GDM1 (cell line): ENCODE measurements around the gene ADCY1.

ENCODE experiments used
- DNase-seq: peaks from one replicate; lab custom pipeline; 2025; lab: John Stamatoyannopoulos, UW

The ADCY1 gene

DNA sequence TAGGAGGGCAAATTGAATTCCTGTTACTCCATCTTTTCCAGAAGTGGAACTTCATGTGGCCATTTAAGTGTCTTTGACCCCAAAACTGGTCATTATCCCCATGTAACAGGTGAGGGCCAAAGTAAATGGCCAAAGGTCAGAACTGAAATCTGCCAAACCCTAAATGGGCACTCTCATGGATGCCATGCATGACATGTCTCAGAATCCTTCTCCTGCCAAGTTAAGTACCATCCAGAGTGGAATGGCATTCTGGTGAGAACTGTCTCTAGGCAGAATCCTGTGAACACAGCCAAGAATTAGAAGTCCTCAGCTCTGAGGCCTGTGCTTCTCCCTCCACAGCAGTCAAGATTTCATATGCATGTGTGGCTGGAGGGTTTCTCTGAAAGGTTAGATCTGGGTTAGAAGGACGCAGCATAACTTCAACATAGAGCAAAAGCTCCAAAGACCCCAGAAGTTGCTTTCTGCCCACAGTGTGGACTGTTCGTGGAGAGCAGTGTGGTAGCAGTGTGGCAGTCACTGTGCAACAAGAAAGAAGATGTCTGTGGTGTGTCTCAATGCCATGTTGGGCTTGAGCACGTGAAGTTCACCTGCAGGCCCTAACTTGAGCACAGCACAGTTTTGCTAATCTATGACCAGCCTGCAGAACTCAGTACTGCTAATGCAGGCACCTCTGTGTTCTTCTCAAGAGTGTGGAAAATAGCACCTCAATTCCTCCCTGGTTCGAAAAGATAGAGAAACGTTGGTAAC, 121.3 kb downstream of the ADCY1 start:
- no peak for DNase-seq

DNA sequence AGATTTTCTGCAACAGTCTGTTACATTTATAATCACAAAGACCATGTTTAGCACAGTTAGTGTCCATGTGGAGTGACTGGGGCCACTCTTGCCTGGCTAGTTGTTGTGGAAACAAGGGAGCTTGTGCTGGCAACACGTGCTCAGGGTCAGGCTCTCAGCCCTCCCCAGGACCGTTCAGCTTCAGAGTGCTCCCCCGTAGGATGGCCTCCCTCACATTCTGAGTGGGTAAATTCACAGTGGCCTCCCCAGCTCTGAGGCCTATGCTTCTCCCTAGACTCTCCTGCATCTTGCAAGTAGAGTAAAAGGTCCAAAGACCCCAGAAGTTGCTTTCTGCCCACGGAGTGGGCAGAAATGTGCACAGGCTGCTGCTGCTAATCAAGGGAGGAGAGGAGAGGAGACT, 122.3 kb downstream of the ADCY1 start:
- DNase-seq = no peak

DNA sequence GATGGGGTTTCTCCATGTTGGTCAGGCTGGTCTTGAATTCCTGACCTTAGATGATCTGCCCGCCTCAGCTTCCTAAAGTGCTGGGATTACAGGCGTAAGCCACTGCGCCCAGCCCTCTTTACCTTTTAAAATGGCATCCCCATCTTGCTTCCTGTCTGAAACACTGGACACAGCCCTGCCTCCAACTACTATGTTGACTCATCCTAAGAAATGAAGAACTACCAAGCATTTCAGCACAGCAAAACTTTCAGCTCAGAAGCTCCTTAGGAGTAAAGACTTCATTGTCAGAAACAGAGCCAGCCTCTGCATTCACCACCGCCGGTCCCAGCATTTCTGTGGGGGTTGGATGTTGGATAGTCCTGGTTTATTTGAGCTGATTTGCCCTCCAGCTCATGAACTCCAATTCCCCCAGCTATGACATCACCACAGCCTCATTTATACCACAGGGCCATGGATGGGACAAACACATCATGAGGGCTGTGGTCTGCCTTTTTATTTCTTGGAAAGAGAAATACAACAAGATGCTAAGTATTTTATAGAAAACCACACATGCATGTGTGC, 123.5 kb downstream of the ADCY1 start:
- no peak for DNase-seq

DNA sequence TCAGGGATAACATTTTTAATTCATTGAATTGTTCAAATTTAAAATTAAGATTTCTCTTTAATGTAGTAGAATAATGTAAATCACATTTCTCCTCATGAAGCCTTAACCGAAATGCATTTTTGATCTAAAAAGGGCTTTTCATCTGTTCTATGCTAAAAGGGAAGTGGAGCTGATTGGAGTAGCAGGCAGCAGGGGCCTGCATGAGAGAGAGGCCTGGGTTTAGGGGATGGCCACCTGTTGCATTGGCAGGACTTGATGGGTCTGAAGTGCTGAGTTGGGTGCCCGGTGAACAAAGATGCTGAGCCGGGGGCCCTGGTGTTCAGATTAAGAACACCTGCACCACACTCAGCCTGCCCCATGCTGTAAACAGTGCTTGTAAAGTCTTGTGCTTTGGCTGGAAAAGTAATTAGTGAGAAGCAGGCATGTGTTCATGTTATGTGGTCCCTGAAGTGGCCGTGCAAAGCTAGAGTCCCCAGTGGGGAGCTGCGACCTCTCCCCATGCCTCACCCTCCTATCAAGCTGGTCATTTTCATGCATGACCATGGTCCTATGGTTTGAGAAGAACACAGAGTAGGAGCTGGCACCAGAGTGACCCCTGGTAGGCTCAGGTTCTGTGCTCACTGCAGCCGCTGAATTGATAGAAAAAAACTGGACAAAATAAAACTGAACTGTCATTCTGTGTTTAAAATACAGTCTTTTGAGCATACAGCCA, 124.3 kb downstream of the ADCY1 start:
- DNase-seq = no peak

DNA sequence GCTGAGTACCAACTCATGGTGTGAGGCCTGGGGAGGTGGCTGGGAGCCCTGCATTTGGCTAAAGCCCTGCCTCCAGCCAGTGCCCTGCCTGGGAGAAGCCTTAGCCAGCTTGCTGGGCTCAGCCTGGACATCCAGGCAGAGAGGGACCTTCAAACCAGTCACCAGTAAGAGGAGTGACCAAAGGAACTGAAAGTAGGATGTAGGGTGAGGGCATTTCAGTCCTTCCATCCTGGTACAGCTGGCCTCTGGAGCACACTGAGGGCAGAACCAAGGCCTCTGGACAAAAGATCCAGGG, 124.8 kb downstream of the ADCY1 start:
- DNase-seq = no peak

DNA sequence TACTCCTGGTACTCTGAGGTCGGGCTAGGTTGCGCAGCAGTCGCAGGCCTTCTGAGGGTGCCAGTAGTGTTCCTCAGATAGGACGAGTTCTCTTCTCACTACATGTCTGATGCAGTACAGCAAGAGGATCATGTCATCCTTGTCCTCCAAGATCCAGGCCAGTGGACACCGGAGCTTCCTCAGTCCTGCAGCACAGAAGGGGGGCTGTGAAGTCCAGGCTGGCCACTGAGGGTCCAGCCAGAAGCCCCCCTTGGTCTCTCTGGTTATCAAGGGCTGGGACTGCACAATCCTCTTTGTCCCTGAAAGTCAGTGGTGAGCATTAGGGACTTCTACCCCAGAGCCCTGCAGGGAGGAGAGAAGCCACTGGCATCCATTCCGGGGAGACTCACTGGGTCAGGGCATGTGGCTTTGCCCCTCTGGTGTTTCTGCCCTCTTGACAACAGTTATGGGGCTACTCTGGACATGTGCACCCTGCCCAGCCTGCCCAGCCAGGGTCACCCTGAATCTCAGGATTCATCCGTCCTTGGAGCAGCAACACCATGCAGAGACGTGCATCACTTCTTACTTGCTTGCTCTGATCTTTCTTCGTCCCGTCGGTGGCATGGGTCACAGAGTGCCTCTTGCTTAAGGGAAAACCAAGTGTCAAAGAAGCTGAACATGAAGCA, 125.7 kb downstream of the ADCY1 start:
- no peak for DNase-seq

DNA sequence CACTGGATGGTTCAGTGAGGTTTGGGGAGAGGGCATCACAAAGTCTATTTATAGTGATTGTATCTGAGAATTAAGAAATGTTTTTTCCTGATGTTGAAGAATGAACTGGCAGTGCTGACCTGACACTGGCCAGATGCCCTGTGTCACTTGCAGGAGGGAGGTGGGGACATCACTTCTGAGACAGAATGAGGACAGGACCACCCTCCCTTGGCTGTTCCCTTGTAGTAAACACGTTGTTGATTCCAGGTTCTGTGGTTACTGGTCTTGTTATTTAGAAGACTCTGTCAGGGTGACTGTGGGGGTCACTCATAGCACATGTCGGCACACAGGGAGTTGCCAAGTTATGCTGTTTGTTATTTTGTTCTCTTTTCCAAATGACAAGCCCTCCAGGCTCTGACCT, 126.4 kb downstream of the ADCY1 start:
- no peak for DNase-seq

DNA sequence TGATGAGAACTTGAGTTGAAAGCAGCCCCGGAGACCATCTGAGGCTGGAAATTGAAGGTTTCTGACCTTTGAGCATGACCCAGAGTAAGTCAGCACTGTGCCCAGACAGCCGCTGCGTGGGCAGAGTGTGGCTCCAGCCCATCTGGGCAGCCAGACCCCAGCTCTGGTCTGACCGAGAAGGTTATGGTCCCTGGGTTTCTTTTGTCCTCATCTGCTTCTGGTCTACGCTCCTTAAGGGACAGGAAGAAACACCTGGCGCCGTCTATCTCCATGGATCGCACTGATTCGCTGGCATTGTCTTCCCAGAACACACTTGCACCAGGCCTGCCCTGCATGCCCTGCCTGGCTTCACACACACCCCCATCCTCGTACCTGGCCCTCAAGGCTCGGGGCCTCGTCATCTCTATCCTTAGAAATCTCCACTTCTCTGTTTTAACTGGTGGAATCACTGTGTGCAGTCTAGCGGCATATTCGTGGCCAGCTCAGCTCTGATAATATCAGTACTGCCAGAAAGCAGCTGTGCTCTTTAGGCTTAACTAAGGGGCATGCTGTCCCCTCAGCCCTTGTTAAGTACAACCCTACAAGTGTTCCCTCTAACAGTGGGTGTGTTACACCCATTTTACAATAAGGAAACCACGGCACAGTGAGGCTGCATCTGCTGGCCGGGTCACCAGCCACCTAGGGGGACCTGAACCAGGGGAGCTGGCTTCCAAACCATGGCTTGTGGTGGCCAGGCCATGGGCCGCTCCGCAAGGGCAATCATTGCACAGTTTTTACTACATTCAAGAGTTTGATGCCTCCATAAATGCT, 127.7 kb downstream of the ADCY1 start:
- DNase-seq = no peak

DNA sequence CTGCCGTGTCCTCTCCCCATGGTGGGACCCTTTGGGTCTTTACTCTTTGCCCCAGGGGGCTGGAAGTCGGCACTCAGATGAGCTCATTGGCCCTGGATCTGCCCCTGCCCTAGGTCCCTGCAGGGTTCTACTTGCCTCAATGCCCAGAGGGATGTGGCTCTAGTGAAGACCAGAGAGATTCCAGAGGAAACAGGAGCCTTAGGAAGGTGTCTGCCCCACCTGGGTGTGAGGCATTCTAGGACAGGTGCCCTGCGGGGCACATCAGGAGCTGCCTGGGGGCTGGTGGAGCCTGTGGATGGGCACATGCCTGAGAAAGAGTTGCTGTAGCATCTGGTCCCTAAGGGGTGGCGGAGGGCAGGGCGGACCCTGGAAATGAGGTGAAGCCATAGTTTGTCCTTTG, 128.6 kb downstream of the ADCY1 start:
- DNase-seq = no peak

DNA sequence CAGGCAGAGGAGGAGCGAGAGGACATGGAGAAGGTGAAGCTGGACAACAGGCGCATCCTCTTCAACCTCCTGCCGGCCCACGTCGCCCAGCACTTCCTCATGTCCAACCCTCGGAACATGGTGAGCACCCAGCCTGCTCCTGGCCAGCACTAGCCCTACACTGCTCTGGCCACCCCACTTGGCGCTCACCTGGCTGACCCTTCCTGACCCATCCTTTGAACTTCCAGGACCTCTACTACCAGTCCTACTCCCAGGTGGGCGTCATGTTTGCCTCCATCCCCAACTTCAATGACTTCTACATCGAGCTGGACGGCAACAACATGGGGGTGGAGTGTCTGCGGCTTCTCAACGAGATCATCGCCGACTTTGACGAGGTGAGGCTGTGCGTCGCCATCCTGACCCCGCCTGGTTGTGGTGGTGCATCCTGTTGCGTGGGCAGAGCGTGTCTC, 129.2 kb downstream of the ADCY1 start:
- DNase-seq = no peak

DNA sequence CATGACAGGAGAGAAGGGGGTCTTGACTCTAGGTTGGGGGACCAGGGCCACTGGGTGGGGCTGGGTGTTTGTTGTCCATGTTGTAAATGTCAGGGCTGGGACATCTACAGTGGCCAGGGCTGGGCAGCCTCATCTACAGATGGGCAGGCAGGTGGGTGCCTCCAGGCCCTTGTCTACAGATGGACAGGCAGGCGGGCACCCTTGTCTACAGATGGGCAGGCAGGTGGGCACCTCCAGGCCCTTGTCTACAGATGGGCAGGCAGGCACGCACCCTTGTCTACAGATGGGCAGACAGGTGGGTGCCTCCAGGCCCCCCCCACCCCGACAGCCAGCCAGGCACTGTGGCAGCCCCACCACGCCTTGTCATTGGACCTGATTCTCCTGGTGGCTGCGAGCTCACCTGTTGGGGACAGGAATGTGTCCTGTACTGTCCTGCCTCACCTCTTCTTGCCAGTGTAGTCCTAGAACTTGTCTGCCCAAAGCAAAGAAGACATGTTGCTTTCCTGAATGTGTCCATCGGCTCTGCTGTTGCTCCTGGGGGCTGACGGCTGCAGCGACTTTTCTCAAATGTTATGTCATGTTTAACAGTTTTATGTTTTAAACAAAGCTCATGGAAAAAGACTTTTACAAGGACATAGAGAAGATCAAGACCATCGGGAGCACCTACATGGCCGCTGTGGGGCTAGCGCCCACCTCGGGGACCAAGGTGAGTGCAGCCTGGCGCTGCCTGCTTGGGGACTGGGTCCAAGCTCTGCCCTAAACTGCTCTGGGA, 129.9 kb downstream of the ADCY1 start:
- DNase-seq = no peak

DNA sequence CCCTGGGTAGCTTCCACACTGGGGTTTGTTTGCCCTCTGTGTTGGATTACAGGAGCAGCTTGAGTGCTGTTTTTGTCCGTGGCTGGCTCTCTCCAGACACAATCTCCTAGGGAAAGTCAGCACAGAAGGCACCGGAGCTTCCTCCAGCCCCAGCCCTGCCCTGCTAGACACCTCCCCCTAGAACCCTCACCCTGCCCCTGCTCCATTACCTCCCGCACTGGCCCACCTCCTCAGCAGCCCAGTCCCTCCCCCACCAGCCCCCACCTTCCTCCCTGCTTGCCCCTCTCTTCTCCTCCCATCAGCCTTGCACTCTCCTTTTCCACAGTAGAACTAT, 130.5 kb downstream of the ADCY1 start:
- no peak for DNase-seq

DNA sequence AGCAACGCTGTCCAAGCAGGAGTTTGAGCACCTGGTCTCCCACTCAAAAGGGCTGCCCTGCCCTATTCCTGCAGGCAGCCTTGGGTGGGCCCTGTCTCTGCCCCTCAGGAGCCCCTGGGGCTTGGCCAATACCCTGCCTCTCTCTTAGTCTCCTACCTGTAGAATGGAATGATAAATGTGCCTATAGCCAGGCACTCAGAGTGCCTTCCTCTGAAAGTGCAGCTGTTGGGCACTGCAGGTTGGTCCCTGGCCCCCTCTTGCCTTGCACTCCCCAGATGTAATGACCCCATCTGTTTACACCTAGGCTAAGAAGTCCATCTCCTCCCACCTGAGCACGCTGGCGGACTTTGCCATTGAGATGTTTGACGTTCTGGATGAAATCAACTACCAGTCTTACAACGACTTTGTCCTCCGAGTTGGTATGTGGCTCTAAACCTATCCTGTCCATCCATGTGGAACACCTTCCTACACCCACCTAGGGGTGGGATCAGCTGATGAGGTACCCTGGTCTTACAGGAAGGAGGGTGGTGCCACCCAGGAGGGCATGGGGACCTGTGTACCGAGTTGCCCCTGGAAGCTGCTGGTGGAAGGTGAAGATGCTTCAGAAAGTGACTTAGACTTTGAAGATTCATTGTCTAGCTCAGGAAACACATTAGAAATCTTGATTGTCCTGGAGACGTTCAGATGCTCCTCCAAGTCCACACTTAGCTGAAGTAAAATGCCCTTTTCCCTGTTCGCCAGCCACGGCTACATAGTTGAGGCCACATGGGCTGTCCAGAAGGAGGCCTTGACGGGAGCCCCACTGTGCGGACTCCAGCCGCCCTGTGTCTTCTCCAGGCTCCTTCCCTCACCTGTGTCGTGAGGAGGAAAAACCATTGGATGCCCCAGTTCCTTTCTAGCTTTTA, 134.1 kb downstream of the ADCY1 start:
- no peak for DNase-seq

DNA sequence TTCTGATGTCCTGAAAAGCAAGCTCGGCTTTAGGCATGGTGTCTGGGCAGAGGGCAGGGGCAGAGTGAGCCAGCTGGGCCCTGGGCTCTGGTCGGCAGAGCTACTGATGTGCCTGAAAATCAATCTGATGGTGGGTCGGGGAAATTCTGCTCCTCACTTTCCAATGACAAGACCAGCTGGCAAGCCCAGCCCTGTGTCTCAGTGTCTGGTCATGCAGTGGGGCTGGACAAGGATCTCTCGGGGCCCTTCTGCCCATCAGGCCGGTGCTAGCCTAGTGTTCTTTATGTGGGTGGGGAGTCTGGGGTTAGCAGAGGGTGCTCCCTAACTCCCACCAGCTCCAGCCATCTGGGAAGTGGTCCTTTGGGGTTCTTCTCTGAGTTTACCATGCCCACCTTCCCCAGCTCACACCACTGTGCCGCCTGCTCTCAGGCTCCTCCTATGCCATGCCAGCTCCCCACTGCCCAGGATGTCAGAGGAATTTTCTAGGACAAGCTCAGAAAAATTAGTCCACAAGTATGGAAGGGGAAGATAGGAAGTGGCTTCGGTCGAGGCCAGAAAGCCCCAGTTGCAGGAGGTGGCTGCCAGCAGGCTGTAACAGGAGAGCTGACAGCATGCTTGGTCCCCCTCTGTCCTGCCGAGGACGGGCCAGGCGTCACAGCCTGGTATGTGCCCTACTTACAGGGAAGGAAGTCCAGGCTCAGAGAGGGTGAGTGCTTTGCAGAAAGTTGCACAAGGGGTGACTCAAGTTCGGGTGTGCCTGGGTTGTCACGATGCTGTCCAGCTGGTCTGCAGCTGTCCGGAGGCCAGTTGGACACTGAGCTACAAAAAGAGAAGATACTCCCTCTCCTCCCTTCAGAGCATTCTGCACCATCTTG, 135.2 kb downstream of the ADCY1 start:
- DNase-seq = no peak

DNA sequence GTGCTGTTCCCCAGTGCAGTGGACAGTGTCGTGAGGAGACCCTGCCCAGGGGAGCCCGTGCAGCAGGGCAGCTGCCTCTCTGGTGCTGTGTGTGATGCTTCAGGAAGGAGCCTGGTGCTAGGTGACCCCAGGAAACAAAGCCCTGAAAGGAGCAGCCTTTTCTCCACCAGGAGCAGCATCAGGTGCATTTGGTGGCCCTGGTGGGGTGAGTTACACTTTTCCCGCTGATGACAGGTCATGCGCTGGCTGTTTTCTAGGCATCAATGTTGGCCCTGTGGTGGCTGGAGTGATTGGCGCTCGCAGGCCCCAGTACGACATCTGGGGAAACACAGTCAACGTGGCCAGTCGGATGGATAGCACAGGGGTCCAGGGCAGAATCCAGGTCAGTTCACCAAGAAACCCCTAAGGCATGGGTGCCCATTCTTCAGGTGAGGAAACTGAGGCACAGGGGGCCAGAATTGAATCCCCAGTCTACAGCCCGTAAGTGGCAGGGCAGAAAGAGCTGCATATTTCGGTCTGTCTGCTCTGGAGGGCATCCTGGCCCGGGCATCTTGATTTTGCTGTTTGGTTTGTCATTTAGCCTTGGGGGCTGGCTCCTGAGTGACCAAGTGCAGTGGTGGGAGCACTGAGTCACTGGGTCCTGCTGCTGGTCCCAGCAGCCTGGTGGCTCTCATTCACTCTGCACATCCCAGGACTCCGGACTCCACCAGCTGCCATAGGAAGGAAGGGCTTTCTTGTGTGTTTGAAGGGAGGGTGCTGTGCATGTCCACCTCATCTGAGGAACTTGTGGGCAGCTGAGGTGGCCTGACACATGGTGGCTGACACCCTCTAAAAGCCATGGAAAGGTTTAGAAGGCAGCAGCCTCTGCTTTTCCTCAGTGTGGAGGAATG, 136.3 kb downstream of the ADCY1 start:
- no peak for DNase-seq

DNA sequence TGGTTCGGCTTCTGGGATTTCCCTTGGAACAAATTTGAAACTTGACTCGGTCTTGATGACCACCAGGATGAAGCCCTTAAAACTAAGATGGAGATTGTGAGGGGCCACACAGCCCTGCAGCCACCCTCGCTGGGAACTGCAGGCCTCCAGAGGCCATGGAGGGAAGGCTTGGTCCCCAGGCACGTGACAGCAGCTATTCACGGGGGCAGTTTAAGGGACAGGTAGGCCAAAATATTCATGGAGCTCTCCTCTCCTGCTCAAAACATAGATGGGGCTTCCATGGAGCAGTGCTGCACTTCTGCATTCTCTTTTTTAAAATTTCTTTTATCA, 137.0 kb downstream of the ADCY1 start:
- no peak for DNase-seq

DNA sequence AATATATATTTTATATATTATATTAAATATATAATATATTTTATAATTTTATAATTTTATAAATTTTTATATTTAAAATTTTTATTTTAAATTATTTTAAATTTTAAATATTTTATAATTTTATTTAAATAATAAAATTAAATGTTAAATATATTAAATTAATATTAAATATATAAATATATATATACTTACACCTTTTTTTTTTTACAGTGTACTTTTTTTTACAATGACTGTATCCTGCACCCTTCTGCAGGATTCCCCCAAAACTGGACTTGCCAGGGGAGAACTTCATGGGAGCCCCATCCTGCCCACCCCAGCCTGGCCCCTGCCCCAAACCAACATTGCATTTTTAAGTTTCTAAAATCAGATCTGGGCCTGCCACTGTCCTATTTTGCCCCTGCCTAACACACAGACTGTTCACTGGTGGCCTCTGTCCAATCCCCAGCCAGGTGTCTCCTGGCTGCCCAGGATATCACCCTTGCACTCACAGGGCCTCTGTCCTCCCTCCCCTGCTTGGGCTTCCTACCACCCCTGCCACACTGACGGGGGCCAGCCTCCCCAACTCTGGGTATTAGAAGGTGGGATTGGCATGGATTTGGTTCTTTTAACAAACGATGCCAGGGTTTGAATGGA, 138.0 kb downstream of the ADCY1 start:
- DNase-seq = no peak
